HFF-Myc (cell line): ENCODE measurements around the gene MORN1.

Experiments
- DNase-seq: peaks from one replicate; pipeline ENCODE4 v3.0.0-alpha.2; 2011; ENCODE audit warnings: low read depth; ENCODE audit errors: extremely low read depth
- H3K4me3 ChIP-seq: replicated peaks from 2 replicates; pipeline ENCODE4 v1.5.1; 2011; ENCODE audit warnings: low read depth, mild to moderate bottlenecking, control low read depth, low read length
- CTCF ChIP-seq: IDR thresholded peaks from 2 replicates; pipeline ENCODE4 v1.5.1; 2012; ENCODE audit warnings: mild to moderate bottlenecking, low read depth, low read length, control low read depth; ENCODE audit errors: missing control alignments

The MORN1 gene

GRCh38 chr1:2379733-2380404, 11.5 kb downstream of the MORN1 start:
- no peak for TF ChIP-seq CTCF
- DNase-seq, result no peak
- H3K4me3 ChIP-seq, result no peak overlapping the region

GRCh38 chr1:2378956-2379732, 12.2 kb downstream of the MORN1 start:
- DNase-seq, result no peak
- no peak overlapping the region for H3K4me3 ChIP-seq
- TF ChIP-seq CTCF, result no peak

- no peak for TF ChIP-seq CTCF
- no peak for DNase-seq
- no peak overlapping the region for H3K4me3 ChIP-seq
These were observed 12.9 kb downstream of the MORN1 start for GRCh38 chr1:2378441-2378851.

GRCh38 chr1:2377751-2378440, 13.5 kb downstream of the MORN1 start:
- H3K4me3 ChIP-seq, result no peak overlapping the region
- no peak for DNase-seq
- no peak for TF ChIP-seq CTCF

- DNase-seq, result no peak
- H3K4me3 ChIP-seq, result no peak overlapping the region
- TF ChIP-seq CTCF, result no peak
These were observed 14.3 kb downstream of the MORN1 start for GRCh38 chr1:2376931-2377672.

GRCh38 chr1:2376261-2376741, 15.1 kb downstream of the MORN1 start:
- no peak overlapping the region for H3K4me3 ChIP-seq
- no peak for DNase-seq
- TF ChIP-seq CTCF, result no peak
